Astrocyte (in vitro differentiated cells and primary cell): Measurements from ENCODE around the gene OXGR1. TPM values are rescaled to one million over a fixed set of nuclear protein-coding genes. Genes with fewer than 3 reads are reported as not detected.

Experiments used
- total RNA-seq: library from RNA; stranded (reverse); gene quantifications from 2 replicates; pipeline ENCODE4 v1.2.1, GENCODE V29; 2021

OXGR1 gene
- total RNA-seq, 1 donor from 2014 or later: 0.39 TPM

Other genes starting within 250 kb of the OXGR1 start
- 66.5 and 70.2 TPM in 2 replicates for gene MBNL2, start 227.9 kb upstream of the OXGR1 start, total RNA-seq